HFFc6 (cell line): ENCODE measurements around the gene NARF. TPM values are rescaled to one million over a fixed set of nuclear protein-coding genes. Genes with fewer than 3 reads are reported as not detected.
"Not testable (repeated sequence)": the region's sequence is repeated elsewhere in the genome, so short reads cannot be mapped to it uniquely, and the experiment has no call there.

Experiments
- DNase-seq: peaks from one replicate; pipeline ENCODE4 v3.0.0-alpha.2; 2018
- H3K27ac Mint-ChIP-seq: 2 replicates; pipeline ENCODE4 v1.8.0; 2020; ENCODE audit warnings: mild to moderate bottlenecking, mixed read lengths
- H3K27me3 Mint-ChIP-seq: 2 replicates; pipeline ENCODE4 v1.8.0; 2021; ENCODE audit warnings: mild to moderate bottlenecking, moderate library complexity, mixed read lengths; ENCODE audit not compliant: insufficient read depth
- H3K36me3 Mint-ChIP-seq: 2 replicates; pipeline ENCODE4 v1.8.0; 2021; ENCODE audit warnings: low read depth, mixed read lengths
- H3K4me1 Mint-ChIP-seq: 2 replicates; pipeline ENCODE4 v1.8.0; 2020; ENCODE audit warnings: low read depth, mixed read lengths
- H3K4me3 Mint-ChIP-seq: 2 replicates; pipeline ENCODE4 v1.8.0; 2020; ENCODE audit warnings: mild to moderate bottlenecking, moderate library complexity, mixed read lengths
- H3K9me3 Mint-ChIP-seq: 2 replicates; pipeline ENCODE4 v1.8.0; 2020; ENCODE audit warnings: mild to moderate bottlenecking, mixed read lengths
- total RNA-seq, 6 experiments: library from RNA; stranded (reverse); fragmentation: NEBNext Ultra II Directional; extraction: Animal tissue kit (Norgen Biotek cat#: 25700); gene quantifications; 2 replicates in 1 of 6; 3 replicates in 5 of 6; pipeline ENCODE4 v1.2.3, GENCODE V29; 2021
- TF ChIP-seq, protein P1 (sequence below): fragments of 200-600 bp; sonication (generic); IDR thresholded peaks from 2 replicates; pipeline ENCODE4 v1.5.0; 2021; ENCODE audit warnings: antibody characterized with exemption, mild to moderate bottlenecking

Gene NARF
- total RNA-seq, 6 experiments from 2014 or later, result 25.2 to 38.1 (median 28.8) TPM

DNA sequence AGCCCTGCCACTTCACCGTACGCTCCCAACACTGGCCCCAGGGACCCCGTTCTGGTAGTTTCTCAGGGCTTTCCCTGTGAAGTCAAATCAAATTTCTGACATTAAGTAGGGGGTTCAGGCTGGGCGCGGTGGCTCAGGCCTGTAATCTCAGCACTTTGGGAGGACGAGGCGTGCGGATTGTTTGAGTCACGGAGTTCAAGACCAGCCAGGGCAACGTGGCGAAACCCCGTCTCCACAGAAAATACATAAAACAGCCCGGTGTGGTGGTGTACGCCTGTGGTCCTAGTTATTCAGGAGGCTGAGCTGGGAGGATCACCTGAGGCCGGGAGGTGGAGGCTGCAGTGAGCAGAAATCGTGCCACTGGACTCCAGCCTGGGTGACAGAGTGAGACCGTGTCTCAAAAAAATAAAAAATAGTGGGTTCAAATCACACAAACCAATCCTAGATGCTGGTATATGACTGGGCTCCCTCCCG, 8.6 kb upstream of the NARF start:
- Mint-ChIP-seq H3K27me3 (no peaks in the 10 kb centered on the region; the same call in 1 of the 2 replicates), H3K9me3 (no peaks in the 10 kb centered on the region), H3K27ac (peak overlapping the region; percentile 64), H3K36me3 (no peaks in the 10 kb centered on the region; the same call in 1 of the 2 replicates), H3K4me1 (peaks cover 14% of the 10 kb centered on the region), H3K4me3 (peak overlapping the region; percentile 89)
- TF ChIP-seq, protein P1, sequence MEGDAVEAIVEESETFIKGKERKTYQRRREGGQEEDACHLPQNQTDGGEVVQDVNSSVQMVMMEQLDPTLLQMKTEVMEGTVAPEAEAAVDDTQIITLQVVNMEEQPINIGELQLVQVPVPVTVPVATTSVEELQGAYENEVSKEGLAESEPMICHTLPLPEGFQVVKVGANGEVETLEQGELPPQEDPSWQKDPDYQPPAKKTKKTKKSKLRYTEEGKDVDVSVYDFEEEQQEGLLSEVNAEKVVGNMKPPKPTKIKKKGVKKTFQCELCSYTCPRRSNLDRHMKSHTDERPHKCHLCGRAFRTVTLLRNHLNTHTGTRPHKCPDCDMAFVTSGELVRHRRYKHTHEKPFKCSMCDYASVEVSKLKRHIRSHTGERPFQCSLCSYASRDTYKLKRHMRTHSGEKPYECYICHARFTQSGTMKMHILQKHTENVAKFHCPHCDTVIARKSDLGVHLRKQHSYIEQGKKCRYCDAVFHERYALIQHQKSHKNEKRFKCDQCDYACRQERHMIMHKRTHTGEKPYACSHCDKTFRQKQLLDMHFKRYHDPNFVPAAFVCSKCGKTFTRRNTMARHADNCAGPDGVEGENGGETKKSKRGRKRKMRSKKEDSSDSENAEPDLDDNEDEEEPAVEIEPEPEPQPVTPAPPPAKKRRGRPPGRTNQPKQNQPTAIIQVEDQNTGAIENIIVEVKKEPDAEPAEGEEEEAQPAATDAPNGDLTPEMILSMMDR, result no peak
- DNase-seq, result no peak

DNA sequence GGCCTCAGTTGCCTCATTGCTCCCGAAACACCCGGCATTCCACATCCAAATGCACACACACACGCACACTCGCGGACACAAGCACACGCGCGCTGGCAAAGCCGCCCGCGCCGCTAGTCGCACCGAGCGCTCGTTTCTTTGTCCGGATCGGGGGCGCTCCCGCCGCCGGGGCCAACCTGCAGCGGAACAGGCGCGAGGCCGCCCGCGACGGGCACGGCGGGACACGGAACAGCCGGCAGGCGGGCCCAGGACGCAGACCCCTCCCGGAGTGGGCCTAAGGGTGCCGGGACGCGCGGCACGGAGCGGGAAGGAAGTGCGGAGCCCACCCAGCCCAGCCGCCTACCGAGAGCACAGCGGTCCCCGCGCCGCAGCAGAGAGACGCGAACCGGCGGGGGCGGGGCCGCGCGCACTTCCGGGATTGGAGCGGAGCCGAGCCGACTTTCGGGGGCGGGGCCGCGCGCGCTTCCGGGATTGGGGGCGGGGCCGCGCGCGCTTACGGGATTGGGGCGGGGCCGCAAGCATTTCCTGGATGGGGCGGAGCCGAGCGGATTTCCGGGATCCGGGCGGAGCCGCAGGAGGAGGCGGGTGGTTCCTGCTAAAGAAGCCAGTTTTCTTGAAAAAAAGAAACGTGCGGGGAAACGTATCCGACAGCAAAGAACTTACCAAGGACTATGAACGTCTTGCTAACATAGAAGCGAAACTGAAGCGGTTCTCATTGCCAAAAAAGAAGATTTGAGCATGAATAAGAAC, 8.0 kb upstream of the NARF start, which contains the start of gene CYBC1:
Gene CYBC1 (minus strand): TSS at position 396 of the 750 bp plus-strand sequence. CDS start 1,498 bp downstream, outside the sequence.
- Mint-ChIP-seq H3K27me3 (no peaks in the 10 kb centered on the region; the same call in 1 of the 2 replicates), H3K4me3 (peak within 1 kb of the TSS; percentile 89), H3K9me3 (no peaks in the 10 kb centered on the region), H3K36me3 (no peaks in the 10 kb centered on the region; the same call in 1 of the 2 replicates), H3K4me1 (peaks cover 14% of the 10 kb centered on the region), H3K27ac (peak within 1 kb of the TSS; percentile 85)
- DNase-seq, result peak; percentile 80
- TF ChIP-seq, protein P1, result no peak

DNA sequence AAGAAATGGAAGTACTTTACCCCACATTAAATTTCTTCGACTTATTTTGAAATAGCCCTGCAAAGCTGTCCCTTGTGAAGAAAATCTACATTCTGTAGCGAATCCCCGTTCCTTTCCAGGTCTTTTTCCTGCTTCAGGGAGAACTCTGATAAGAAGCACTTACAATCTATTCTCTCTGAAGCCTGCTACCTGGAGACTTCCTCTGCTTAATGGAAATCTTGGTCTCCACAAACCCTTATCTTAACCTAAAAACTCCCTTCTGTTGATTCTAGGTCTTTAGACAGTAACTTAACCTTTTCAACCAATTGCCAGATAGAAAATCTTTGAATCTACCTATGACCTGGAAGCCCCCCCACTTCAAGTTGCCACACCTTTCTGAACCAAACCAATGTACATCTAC, 6.4 kb upstream of the NARF start:
- TF ChIP-seq, protein P1, result no peak
- H3K27me3 Mint-ChIP-seq, result no peaks in the 10 kb centered on the region; the same call in 1 of the 2 replicates
- H3K4me1 Mint-ChIP-seq, result peaks cover 17% of the 10 kb centered on the region
- no peak overlapping the region for H3K27ac Mint-ChIP-seq
- no peaks in the 10 kb centered on the region for H3K9me3 Mint-ChIP-seq
- no peak overlapping the region for H3K4me3 Mint-ChIP-seq
- no peak for DNase-seq
- H3K36me3 Mint-ChIP-seq, result no peaks in the 10 kb centered on the region; the same call in 1 of the 2 replicates

DNA sequence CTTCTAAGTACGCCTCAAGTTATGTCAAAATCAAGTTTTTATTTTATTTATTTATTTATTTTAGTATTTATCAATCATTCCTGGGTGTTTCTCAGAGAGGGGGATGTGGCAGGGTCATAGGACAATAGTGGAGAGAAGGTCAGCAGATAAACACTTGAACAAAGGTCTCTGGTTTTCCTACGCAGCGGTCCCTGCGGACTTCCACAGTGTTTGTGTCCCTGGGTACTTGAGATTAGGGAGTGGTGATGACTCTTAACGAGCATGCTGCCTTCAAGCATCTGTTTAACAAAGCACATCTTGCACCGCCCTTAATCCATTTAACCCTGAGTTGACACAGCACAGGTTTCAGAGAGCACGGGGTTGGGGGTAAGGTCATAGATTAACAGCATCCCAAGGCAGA, 5.4 kb upstream of the NARF start:
- not testable (repeated sequence) for H3K27ac Mint-ChIP-seq, DNase-seq, H3K4me3 Mint-ChIP-seq, H3K27me3 Mint-ChIP-seq, H3K9me3 Mint-ChIP-seq, H3K36me3 Mint-ChIP-seq
- H3K4me1 Mint-ChIP-seq, result peaks cover 26% of the 10 kb centered on the region

DNA sequence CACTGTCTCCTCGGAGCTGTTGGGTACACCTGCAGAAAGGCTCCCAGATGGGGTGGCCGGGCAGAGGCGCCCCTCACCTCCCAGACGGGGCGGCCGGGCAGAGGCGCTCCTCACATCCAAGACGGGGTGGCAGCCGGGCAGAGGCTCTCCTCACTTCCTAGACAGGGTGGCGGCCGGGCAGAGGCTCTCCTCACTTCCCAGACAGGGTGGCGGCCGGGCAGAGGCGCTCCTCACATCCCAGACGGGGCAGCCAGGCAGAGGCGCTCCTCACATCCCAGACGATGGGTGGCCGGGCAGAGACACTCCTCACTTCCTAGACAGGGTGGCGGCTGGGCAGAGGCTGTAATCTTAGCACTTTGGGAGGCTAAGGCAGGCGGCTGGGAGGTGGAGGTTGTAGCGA, 4.8 kb upstream of the NARF start:
- H3K9me3 Mint-ChIP-seq, H3K36me3 Mint-ChIP-seq, H3K27ac Mint-ChIP-seq, DNase-seq, H3K27me3 Mint-ChIP-seq, H3K4me3 Mint-ChIP-seq: not testable (repeated sequence)
- peaks cover 26% of the 10 kb centered on the region for H3K4me1 Mint-ChIP-seq

DNA sequence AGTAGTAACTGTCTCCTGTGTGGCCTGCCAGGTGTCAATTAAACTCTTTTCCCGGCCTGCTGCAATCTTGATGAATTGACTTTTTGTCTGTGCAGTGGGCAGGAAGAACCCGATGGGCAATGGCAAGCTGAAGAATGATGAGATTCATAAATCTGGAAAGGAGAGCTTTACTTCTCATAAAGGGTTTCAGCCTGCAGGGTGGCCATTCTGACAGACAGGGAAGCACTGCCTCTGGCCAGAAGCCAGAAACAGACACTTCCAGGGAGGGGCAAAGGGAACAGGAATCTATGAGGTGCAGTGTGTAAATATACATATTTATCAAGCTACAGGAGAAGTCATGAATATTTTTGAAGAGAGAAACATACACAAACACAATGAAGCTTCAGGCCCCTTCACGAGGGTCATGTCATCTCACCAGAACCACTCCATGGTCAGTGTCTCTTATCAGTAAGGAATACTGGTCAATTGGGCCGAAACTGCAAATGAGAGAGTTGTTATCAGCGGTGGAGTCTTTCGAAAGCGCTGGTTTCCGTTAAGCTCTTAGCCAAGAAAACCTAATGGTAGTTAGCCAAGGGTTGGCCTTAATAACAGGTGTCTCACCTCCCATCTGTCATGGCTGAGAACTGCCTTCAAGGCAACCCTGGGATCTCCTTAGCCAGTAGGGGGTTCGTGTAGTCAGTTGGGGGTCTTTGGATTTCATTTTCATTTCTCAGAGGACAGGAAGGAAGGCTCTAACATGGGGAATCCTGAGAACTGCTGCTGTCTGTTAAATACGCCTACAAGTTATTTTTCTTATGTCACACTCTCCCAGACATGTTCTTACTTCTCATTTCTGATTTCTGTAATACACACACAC, 1.2 kb upstream of the NARF start:
- no peaks in the 10 kb centered on the region for H3K36me3 Mint-ChIP-seq
- H3K4me1 Mint-ChIP-seq, result peaks cover 23% of the 10 kb centered on the region
- H3K27me3 Mint-ChIP-seq, result no peaks in the 10 kb centered on the region; the same call in 1 of the 2 replicates
- peak overlapping the region; percentile 94 for H3K4me3 Mint-ChIP-seq
- H3K27ac Mint-ChIP-seq, result peak overlapping the region; percentile 95
- TF ChIP-seq, protein P1, result no peak
- DNase-seq, result no peak
- no peaks in the 10 kb centered on the region for H3K9me3 Mint-ChIP-seq
